GM12873 (cell line): ENCODE data around the gene GM2A.

Experiments used
- TF ChIP-seq, protein P1 (sequence below): IDR thresholded peaks from 2 replicates; pipeline ENCODE4 v1.5.1; 2012; ENCODE audit warnings: low read depth, mild to moderate bottlenecking, moderate library complexity, low read length, control low read depth; ENCODE audit not compliant: insufficient read depth; ENCODE audit errors: missing control alignments

GM2A gene

DNA sequence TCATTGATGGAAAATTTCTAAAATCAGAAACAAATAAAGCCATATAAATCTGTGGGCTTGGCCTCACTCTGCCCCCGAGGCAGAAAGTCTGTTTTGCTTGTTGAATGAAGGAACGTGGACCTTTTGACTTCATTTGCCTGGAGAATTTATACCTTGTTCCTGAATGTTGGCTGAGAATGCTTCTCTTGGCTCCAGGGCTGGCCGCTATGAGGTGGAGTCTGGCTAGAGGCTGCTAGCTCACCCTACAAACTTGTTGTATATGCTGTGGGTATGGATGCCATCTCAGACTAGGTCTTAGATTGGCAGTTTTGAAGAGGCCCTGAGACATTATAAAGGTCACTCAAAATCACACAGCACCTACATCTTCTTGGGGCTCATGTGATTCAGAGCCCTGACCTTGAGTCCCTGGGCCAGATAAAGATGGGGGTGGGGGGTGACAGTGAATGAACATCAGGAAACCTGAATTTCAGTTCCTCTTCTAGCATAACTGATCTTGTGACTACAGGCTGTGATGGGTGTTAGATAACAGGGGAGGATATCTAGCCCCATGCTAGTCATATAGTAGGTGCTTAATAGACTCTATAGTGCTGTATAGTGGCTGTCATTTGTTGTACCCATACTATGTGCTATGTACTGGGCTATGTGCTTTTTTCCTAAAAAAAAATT is 2.8 kb downstream of the GM2A start:
- TF ChIP-seq, protein P1, sequence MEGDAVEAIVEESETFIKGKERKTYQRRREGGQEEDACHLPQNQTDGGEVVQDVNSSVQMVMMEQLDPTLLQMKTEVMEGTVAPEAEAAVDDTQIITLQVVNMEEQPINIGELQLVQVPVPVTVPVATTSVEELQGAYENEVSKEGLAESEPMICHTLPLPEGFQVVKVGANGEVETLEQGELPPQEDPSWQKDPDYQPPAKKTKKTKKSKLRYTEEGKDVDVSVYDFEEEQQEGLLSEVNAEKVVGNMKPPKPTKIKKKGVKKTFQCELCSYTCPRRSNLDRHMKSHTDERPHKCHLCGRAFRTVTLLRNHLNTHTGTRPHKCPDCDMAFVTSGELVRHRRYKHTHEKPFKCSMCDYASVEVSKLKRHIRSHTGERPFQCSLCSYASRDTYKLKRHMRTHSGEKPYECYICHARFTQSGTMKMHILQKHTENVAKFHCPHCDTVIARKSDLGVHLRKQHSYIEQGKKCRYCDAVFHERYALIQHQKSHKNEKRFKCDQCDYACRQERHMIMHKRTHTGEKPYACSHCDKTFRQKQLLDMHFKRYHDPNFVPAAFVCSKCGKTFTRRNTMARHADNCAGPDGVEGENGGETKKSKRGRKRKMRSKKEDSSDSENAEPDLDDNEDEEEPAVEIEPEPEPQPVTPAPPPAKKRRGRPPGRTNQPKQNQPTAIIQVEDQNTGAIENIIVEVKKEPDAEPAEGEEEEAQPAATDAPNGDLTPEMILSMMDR, result no peak

DNA sequence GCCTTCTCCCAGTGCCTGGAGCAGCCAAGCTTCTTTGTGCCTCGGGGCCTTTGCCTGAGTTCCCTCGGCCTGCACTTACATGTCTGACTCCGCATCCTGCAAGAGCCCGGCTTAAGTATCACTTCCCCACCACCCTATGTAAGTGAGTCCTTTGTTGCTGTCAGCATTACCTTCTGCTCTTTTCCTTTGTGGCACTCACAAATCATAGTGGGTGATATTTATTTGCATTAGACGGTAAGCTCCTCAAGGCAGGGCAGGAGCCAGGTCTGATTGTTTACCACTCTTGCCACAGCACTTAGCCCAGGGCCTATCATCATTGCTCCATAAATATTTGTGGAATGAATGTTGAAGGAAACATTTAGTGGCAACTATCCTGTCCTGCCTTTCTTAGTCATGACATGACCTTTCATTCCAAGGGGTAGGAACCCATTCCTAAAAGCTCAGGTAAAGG is 4.8 kb downstream of the GM2A start:
- TF ChIP-seq, protein P1, result no peak

DNA sequence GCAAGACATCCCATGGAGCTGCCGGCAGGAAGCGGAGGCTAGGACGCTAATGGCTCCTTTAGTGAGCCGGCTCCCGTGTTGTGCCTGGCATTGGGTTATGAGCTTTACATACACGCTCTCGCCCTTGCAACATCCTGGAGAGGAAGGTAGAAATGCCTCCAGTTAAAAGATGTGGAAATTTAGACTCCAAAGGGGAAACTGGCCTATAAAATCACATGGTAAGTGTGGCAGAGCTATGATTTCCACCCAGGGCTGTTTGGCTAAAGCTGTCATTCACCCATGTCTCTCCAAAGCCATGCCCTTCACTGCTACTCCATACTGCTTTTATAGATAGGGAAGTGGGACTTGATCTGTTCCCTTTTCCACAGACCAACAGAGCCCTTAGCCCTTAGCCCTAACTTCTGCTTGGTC is 5.2 kb downstream of the GM2A start:
- TF ChIP-seq, protein P1, result no peak

DNA sequence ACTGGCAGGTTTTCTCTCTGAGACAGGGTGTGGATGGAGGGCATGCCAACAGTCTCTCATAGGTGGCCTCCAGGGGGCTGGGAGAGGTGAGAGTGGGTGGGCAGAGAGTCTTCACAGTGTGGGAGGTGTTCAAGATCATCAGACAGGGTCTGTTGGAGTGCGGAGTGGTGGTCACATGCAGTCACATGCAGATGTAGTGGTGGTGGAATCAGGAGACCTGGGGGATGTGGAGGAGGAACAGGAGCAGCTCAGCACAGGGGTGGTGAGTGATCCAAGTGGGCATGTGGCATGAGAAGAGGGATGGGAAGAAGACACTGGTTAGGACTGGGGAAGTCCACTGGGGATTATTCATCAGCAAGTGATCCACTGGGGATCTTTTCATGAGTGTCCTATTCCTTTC is 5.8 kb downstream of the GM2A start:
- TF ChIP-seq, protein P1, result peak; percentile 22

DNA sequence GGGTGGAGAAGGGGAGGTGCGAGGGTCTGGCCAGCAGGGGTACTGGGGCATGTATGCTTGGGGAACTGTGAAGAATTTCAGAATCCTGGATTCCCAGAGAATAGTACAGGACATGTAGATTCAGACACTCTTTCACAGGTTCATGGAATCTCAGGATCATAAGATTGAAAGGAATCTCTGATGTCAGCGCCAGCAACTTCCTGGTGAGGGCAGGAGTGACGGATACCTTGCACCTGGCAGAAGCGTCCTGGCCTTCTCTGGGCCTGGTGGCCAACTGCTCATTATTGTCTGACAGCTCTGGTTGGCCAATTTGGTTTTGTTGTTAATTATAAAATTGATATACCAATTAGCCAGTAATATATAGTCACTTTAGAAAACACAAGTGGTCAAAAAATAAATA is 6.9 kb downstream of the GM2A start:
- TF ChIP-seq, protein P1, result no peak

DNA sequence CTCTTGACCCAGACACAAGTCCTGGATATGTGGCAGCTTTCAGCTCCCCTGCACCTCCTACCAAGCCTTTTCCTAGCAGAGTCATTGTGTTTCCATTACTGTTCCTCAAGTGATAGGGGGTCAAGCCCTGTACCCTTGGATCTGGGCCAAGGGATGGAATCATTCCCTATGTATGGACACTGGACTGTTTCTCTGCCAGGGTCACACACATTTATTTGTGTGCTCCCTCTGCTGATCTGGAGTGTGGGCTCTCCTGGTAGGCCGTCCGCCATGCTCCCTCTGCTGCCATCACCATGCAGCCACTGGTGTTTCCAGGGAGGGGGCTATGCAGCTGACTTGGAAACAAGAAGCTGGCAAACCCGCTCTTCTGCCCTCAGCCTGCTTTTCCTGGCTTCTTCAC is 9.5 kb downstream of the GM2A start:
- TF ChIP-seq, protein P1, result no peak

DNA sequence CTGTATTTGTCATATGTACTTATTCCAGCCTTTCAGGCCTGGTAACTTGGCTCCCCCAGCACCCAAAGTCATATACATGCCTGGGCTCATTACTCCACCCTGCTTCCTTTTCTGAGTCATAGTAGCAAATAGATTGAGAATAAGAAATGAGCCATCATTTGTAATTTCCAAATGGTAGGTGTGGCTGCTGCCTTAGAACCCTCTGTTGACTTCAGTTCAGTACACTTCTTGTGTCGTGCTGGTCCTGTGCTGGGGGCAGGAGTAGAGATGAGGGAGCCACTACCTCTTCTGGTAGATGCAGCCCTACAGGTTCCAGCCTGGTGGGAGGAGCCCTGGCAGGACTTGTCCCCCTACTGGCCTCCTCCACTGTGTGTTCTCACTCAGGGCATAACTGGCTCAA is 11.1 kb downstream of the GM2A start:
- TF ChIP-seq, protein P1, result no peak
